Left renal cortex interstitium (tissue), 4 donors: ENCODE data around the gene ARHGAP6. TPM values are rescaled to one million over a fixed set of nuclear protein-coding genes. Genes with fewer than 3 reads are reported as not detected.

Experiments
- DNase-seq, 4 donors: peaks; one replicate each; pipeline ENCODE4 v3.0.0-alpha.2; 2013; ENCODE audit warnings: low read depth in 4 of 4, low spot score in 2 of 4, missing footprints in 1 of 4
- polyA plus RNA-seq, 4 donors: library from polyadenylated mRNA; unstranded; fragments of 120-200 nt; gene quantifications; one replicate each; pipeline ENCODE4 v1.2.1, GENCODE V29; 2013; ENCODE audit not compliant: insufficient read length in 4 of 4

The ARHGAP6 gene
- polyA plus RNA-seq, 4 donors: 14.4 to 15.7 (median 15.5) TPM

GRCh38 chrX:11465648-11466411, 199.9 kb downstream of the ARHGAP6 start:
- no peak for DNase-seq

GRCh38 chrX:11464836-11465463, 200.8 kb downstream of the ARHGAP6 start:
- DNase-seq: no peak

- DNase-seq: no peak
These were observed 201.3 kb downstream of the ARHGAP6 start for GRCh38 chrX:11464380-11464779.

- no peak for DNase-seq
These were observed 203.1 kb downstream of the ARHGAP6 start for GRCh38 chrX:11462648-11463047.

GRCh38 chrX:11462136-11462535, 203.6 kb downstream of the ARHGAP6 start:
- DNase-seq: no peak

GRCh38 chrX:11461201-11462001, 204.3 kb downstream of the ARHGAP6 start:
- DNase-seq: no peak

GRCh38 chrX:11460347-11460746, 205.4 kb downstream of the ARHGAP6 start:
- no peak for DNase-seq

GRCh38 chrX:11458170-11458569, 207.6 kb downstream of the ARHGAP6 start:
- no peak for DNase-seq

GRCh38 chrX:11451151-11451550, 214.6 kb downstream of the ARHGAP6 start:
- no peak for DNase-seq

- no peak for DNase-seq
These were observed 215.4 kb downstream of the ARHGAP6 start for GRCh38 chrX:11450354-11450753.

GRCh38 chrX:11449613-11450012, 216.1 kb downstream of the ARHGAP6 start:
- no peak for DNase-seq

GRCh38 chrX:11447418-11447817, 218.3 kb downstream of the ARHGAP6 start:
- no peak for DNase-seq

GRCh38 chrX:11446949-11447348, 218.8 kb downstream of the ARHGAP6 start:
- DNase-seq: no peak

GRCh38 chrX:11446336-11446735, 219.4 kb downstream of the ARHGAP6 start:
- DNase-seq: no peak

GRCh38 chrX:11445540-11445939, 220.2 kb downstream of the ARHGAP6 start:
- DNase-seq: no peak

- no peak for DNase-seq
These were observed 221.7 kb downstream of the ARHGAP6 start for GRCh38 chrX:11444052-11444451.

GRCh38 chrX:11439846-11440245, 225.9 kb downstream of the ARHGAP6 start:
- no peak for DNase-seq

- no peak for DNase-seq
These were observed 227.0 kb downstream of the ARHGAP6 start for GRCh38 chrX:11438767-11439166.

GRCh38 chrX:11438380-11438723, 227.4 kb downstream of the ARHGAP6 start:
- DNase-seq: no peak

- no peak for DNase-seq
These were observed 227.9 kb downstream of the ARHGAP6 start for GRCh38 chrX:11437642-11438379.

- no peak for DNase-seq
These were observed 230.2 kb downstream of the ARHGAP6 start for GRCh38 chrX:11435568-11435967.
